Adrenal gland (tissue), 12 donors: ENCODE results near the gene RAB27B. TPM values are rescaled to one million over a fixed set of nuclear protein-coding genes. Genes with fewer than 3 reads are reported as not detected.

Experiments used
- DNase-seq, 7 donors: peaks; one replicate each; pipeline ENCODE4 v3.0.0-alpha.2; 2019 to 2020
- H3K27ac ChIP-seq, 5 donors: fragments of 200-600 bp; sonication (generic) in 4 of 5; 1 replicate in 3 of 5; 2 replicates in 2 of 5; pipeline versions ENCODE4 v1.5.1 to v1.8.0; 2016 to 2020; ENCODE audit warnings: mild to moderate bottlenecking in 1 of 5
- H3K27me3 ChIP-seq: fragments of 200-600 bp; 2 replicates; pipeline ENCODE4 v1.8.0; 2021
- H3K36me3 ChIP-seq, 2 donors: fragments of 200-600 bp; replicated peaks in 1 of 2; 1 replicate in 1 of 2; 2 replicates in 1 of 2; pipeline versions ENCODE4 v1.5.1 to v1.8.0; 2018 to 2022
- H3K4me1 ChIP-seq, 2 donors: fragments of 200-600 bp; replicated peaks in 1 of 2; 1 replicate in 1 of 2; 2 replicates in 1 of 2; pipeline versions ENCODE4 v1.5.1 to v1.8.0; 2018 to 2021
- H3K4me3 ChIP-seq, 4 donors: fragments of 200-600 bp; sonication (generic) in 3 of 4; one replicate each; pipeline ENCODE4 v1.5.1; 2016 to 2018
- H3K9me3 ChIP-seq, 3 donors: fragments of 200-600 bp; sonication (generic) in 1 of 3; replicated peaks in 1 of 3; 1 replicate in 2 of 3; 2 replicates in 1 of 3; pipeline versions ENCODE4 v1.5.1 to v1.8.0; 2016 to 2021
- CTCF ChIP-seq, 6 experiments: fragments of 450-650 bp in 4 of 6; fragments of 200-600 bp in 2 of 6; sonication (generic) in 1 of 6; IDR thresholded peaks; 1 replicate in 5 of 6; 2 replicates in 1 of 6; pipeline versions ENCODE4 v1.5.1 to v1.8.0; 2016 to 2021; ENCODE audit warnings: antibody characterized with exemption in 6 of 6, mild to moderate bottlenecking in 2 of 6, moderate library complexity in 1 of 6
- POLR2A ChIP-seq, 2 donors: fragments of 450-650 bp; IDR thresholded peaks; one replicate each; pipeline ENCODE4 v1.6.1; 2017; ENCODE audit warnings: antibody characterized with exemption in 2 of 2, mild to moderate bottlenecking in 2 of 2, moderate library complexity in 1 of 2
- WGBS, 4 donors: extraction: QIAGEN DNeasy Blood & Tissue Kit in 2 of 4; methylation state at CpG; one replicate each; pipeline versions ENCODE4 v1.1.5 to v1.1.7; 2013 to 2017; 5-methylcytosine and 5-hydroxymethylcytosine counted together
- intact Hi-C, 2 donors: fragments of 100-400 bp; cut with DNase I; formaldehyde crosslinking; loops; one replicate each; pipeline versions ENCODE4 v1.14.1 to v1.15.0; 2022 to 2023
- polyA plus RNA-seq, 3 donors: library from polyadenylated mRNA; stranded (reverse); fragments of 200-250 nt in 2 of 3; fragments of 350-450 nt in 1 of 3; fragmentation: Illumina TruSeq in 1 of 3; extraction: RNeasy Lipid Tissue Mini Kit (QIAGEN cat#74804) in 1 of 3; gene quantifications; one replicate each; pipeline ENCODE4 v1.2.3, GENCODE V29; 2013 to 2014
- total RNA-seq, 9 donors: library from RNA; depleted of rRNA in 4 of 9; stranded (reverse); fragments of >200 nt in 4 of 9; fragments of 120-200 nt in 1 of 9; fragmentation: NEBNext Ultra II Directional in 1 of 9; extraction: Animal tissue kit (Norgen Biotek cat#: 25700) in 1 of 9; gene quantifications; one replicate each; pipeline versions ENCODE4 v1.1.0 to v1.2.4, GENCODE V29; 2013 to 2023
- donor health status: healthy with polysubstance abuse.
- donor health status: Bipolar disorder and iron deficiency.
- donor health status: DM: yes; HTN: yes; CAD: no.
- donor health status: DM: no; HTN: no; CAD: no.
- donor health status: DM: no; HTN: no; CAD: no.
- donor health status: DM: yes; HTN: yes; CAD: no.

RAB27B gene
- total and polyA plus RNA-seq, 12 donors, result 0.04 to 3.9 (median 1.1) TPM; not detected in 3

GRCh38 chr18:54872681-54873080, 44.4 kb downstream of the RAB27B start:
- TF ChIP-seq POLR2A (IDR thresholded peaks at IDR 0.05) (no peak), CTCF (IDR thresholded peaks at IDR 0.05) (no peak)
- H3K27ac ChIP-seq, result no peak overlapping the region
- WGBS, 4 donors, result 56 to 71% (median 58%) methylated on average over 1 of the region's 1 CpG
- no peak for DNase-seq
- no peaks in the 10 kb centered on the region for H3K27me3 ChIP-seq
- H3K4me1 ChIP-seq, result no peaks in the 10 kb centered on the region
- no peaks in the 10 kb centered on the region for H3K9me3 ChIP-seq
- intact Hi-C loops, result no loop called here
- no peak overlapping the region for H3K4me3 ChIP-seq
- H3K36me3 ChIP-seq, result no peaks in the 10 kb centered on the region

GRCh38 chr18:54873884-54874255, 45.6 kb downstream of the RAB27B start:
- 67 to 84% (median 71%) methylated on average over 2 of the region's 2 CpGs for WGBS, 4 donors
- intact Hi-C loops, result no loop called here
- no peak for DNase-seq
- TF ChIP-seq POLR2A (IDR thresholded peaks at IDR 0.05) (no peak), CTCF (IDR thresholded peaks at IDR 0.05) (no peak)
- no peaks in the 10 kb centered on the region for H3K27me3 ChIP-seq
- H3K4me1 ChIP-seq, result no peaks in the 10 kb centered on the region
- no peak overlapping the region for H3K4me3 ChIP-seq
- H3K9me3 ChIP-seq, result no peaks in the 10 kb centered on the region
- no peaks in the 10 kb centered on the region for H3K36me3 ChIP-seq
- no peak overlapping the region for H3K27ac ChIP-seq

- no peaks in the 10 kb centered on the region for H3K27me3 ChIP-seq
- H3K4me3 ChIP-seq, result no peak overlapping the region
- no peaks in the 10 kb centered on the region for H3K36me3 ChIP-seq
- H3K27ac ChIP-seq, result no peak overlapping the region
- H3K4me1 ChIP-seq, result no peaks in the 10 kb centered on the region
- intact Hi-C loops, result no loop called here
- 68 to 91% (median 78%) methylated on average over 3 of the region's 3 CpGs for WGBS, 4 donors
- DNase-seq, result no peak
- TF ChIP-seq POLR2A (IDR thresholded peaks at IDR 0.05) (no peak), CTCF (IDR thresholded peaks at IDR 0.05) (no peak)
- H3K9me3 ChIP-seq, result no peaks in the 10 kb centered on the region
Observed at GRCh38 chr18:54875063-54875462, 46.8 kb downstream of the RAB27B start.

GRCh38 chr18:54877076-54877475, 48.8 kb downstream of the RAB27B start:
- intact Hi-C loops, result no loop called here
- no peak for DNase-seq
- H3K4me3 ChIP-seq, result no peak overlapping the region
- H3K36me3 ChIP-seq, result no peaks in the 10 kb centered on the region
- H3K27ac ChIP-seq, result no peak overlapping the region
- no peaks in the 10 kb centered on the region for H3K9me3 ChIP-seq
- 85 to 91% (median 89%) methylated on average over 1 of the region's 1 CpG for WGBS, 4 donors
- no peaks in the 10 kb centered on the region for H3K27me3 ChIP-seq
- no peaks in the 10 kb centered on the region for H3K4me1 ChIP-seq
- no peak for TF ChIP-seq CTCF (IDR thresholded peaks at IDR 0.05)
- no peak for TF ChIP-seq POLR2A (IDR thresholded peaks at IDR 0.05)
